Progenitor cell of endocrine pancreas (in vitro differentiated cells): ENCODE data around the gene SGO1. TPM values are rescaled to one million over a fixed set of nuclear protein-coding genes. Genes with fewer than 3 reads are reported as not detected.
A peak's percentile ranks its signal among the peaks of the same experiment; 100 is the strongest.

Experiments
- DNase-seq: peaks from one replicate; pipeline ENCODE4 v3.0.0; 2021; ENCODE audit warnings: low spot score; ENCODE audit not compliant: unreplicated experiment
- H3K27ac Mint-ChIP-seq: 2 replicates; pipeline ENCODE4 v1.8.0; 2021; ENCODE audit warnings: mild to moderate bottlenecking, moderate library complexity, mixed read lengths
- H3K27me3 Mint-ChIP-seq: 2 replicates; pipeline ENCODE4 v1.8.0; 2021; ENCODE audit warnings: mixed read lengths
- H3K36me3 Mint-ChIP-seq: 2 replicates; pipeline ENCODE4 v1.8.0; 2022; ENCODE audit warnings: mixed read lengths; ENCODE audit not compliant: insufficient read depth
- H3K4me1 Mint-ChIP-seq: 2 replicates; pipeline ENCODE4 v1.8.0; 2021; ENCODE audit warnings: low read depth, mixed read lengths
- H3K4me3 Mint-ChIP-seq: 2 replicates; pipeline ENCODE4 v1.8.0; 2021; ENCODE audit warnings: low read depth, mild to moderate bottlenecking, moderate library complexity, mixed read lengths
- H3K9me3 Mint-ChIP-seq: 2 replicates; pipeline ENCODE4 v1.8.0; 2021; ENCODE audit warnings: low read depth, mixed read lengths
- CTCF ChIP-seq: fragments of 200-600 bp; sonication (generic); IDR thresholded peaks from one replicate; pipeline ENCODE4 v1.5.0; 2021; ENCODE audit warnings: antibody characterized with exemption, mild to moderate bottlenecking; ENCODE audit not compliant: unreplicated experiment
- long read RNA-seq: library from polyadenylated mRNA; unstranded; transcript quantifications from one replicate; pipeline ENCODE4 v2.0.0, GENCODE V29; 2020
- total RNA-seq: library from RNA; stranded (reverse); gene quantifications from 2 replicates; pipeline ENCODE4 v1.2.1, GENCODE V29; 2021

SGO1 gene
- 14.8 and 15.1 TPM in 2 replicates for total RNA-seq
- long read RNA-seq, partial matches to known transcripts: 11 of 14 reads
- long read RNA-seq, other reads (novel, unspliced or antisense): 3 of 14 reads

- Mint-ChIP-seq H3K36me3 (no peaks in the 10 kb centered on the region), H3K27me3 (no peaks in the 10 kb centered on the region), H3K27ac (no peak within 1 kb of the TSS), H3K4me3 (no peak within 1 kb of the TSS), H3K9me3 (no peaks in the 10 kb centered on the region), H3K4me1 (no peaks in the 10 kb centered on the region)
- DNase-seq: peak; percentile 98
- no peak for TF ChIP-seq CTCF
These were observed at the start of gene SGO1 for GRCh38 chr3:20185679-20186599. Gene SGO1, minus strand, starts transcription at chr3:20186206. Its CDS starts 2,179 bp downstream, at chr3:20184027.

DNA sequence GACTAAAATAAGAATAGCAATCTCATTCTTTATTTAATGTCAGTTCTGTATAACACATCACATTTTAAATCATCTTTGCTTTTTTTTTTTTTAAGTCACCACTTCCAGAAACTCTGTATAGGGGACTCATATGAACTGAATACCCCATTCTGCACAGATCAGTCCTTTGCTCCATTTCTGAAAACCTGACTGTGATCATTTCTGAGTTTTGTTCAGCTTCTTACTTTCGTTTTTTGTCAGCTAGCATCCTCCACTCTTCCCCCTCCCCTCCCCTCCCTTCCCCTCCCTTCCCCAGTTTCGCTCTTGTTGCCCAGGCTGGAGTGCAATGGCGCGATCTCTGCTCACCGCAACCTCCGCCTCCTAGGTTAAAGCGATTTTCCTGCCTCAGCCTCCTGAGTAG, 49.8 kb upstream of the SGO1 start:
- Mint-ChIP-seq H3K27ac (no peak overlapping the region), H3K36me3 (no peaks in the 10 kb centered on the region), H3K9me3 (no peaks in the 10 kb centered on the region), H3K4me3 (no peak overlapping the region), H3K4me1 (no peaks in the 10 kb centered on the region), H3K27me3 (no peaks in the 10 kb centered on the region)
- TF ChIP-seq CTCF: no peak
- no peak for DNase-seq

- no peaks in the 10 kb centered on the region for H3K36me3 Mint-ChIP-seq
- no peak for TF ChIP-seq CTCF
- no peak for DNase-seq
- H3K27me3 Mint-ChIP-seq: no peaks in the 10 kb centered on the region
- no peaks in the 10 kb centered on the region for H3K4me1 Mint-ChIP-seq
- H3K27ac Mint-ChIP-seq: no peak overlapping the region
- no peak overlapping the region for H3K4me3 Mint-ChIP-seq
- no peaks in the 10 kb centered on the region for H3K9me3 Mint-ChIP-seq
These were observed 47.1 kb upstream of the SGO1 start for GRCh38 chr3:20232906-20233780.

DNA sequence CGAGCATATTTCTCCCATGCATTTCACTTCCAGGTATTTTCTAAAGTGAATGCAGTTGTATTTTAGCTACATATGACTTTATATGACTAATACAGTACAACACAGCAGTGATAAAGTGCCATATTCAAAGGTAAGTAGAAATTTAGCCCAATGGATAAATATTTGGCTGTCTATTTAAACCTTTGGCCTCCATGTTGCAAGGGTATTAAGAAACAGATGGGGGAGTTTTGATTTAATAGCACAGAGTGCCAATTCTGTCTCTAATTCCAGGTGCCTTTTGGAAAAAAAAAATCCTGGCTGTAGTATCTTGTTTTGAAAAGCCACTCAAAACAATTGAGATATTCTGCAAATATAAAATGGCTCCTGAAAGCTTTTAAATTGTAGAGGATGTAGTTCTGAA, 44.9 kb upstream of the SGO1 start:
- H3K36me3 Mint-ChIP-seq: no peaks in the 10 kb centered on the region
- H3K9me3 Mint-ChIP-seq: no peaks in the 10 kb centered on the region
- H3K27me3 Mint-ChIP-seq: no peaks in the 10 kb centered on the region
- TF ChIP-seq CTCF: no peak
- no peak overlapping the region for H3K27ac Mint-ChIP-seq
- DNase-seq: no peak
- no peaks in the 10 kb centered on the region for H3K4me1 Mint-ChIP-seq
- H3K4me3 Mint-ChIP-seq: no peak overlapping the region

- H3K4me3 Mint-ChIP-seq: no peak overlapping the region
- H3K4me1 Mint-ChIP-seq: no peaks in the 10 kb centered on the region
- no peak for DNase-seq
- H3K27me3 Mint-ChIP-seq: no peaks in the 10 kb centered on the region
- TF ChIP-seq CTCF: peak; percentile 49
- no peaks in the 10 kb centered on the region for H3K9me3 Mint-ChIP-seq
- H3K27ac Mint-ChIP-seq: no peak overlapping the region
- H3K36me3 Mint-ChIP-seq: no peaks in the 10 kb centered on the region
These were observed 39.8 kb upstream of the SGO1 start for GRCh38 chr3:20225769-20226168.
